Fibroblast of mammary gland (primary cell): ENCODE measurements around the gene WWOX.

Source experiments
- DNase-seq: peaks from one replicate; pipeline ENCODE4 v3.0.0-alpha.2; 2010; ENCODE audit warnings: low read depth
- H3K4me3 ChIP-seq: 2 replicates; pipeline ENCODE4 v1.5.1; 2011; ENCODE audit warnings: low read depth, mild to moderate bottlenecking, low read length, moderate library complexity; ENCODE audit not compliant: control insufficient read depth
- TF ChIP-seq, protein P1 (sequence below): conservative IDR thresholded peaks from 2 replicates; pipeline ENCODE4 v1.5.1; 2011; ENCODE audit warnings: low read depth, low read length, inconsistent platforms; ENCODE audit not compliant: control insufficient read depth, insufficient read depth

WWOX gene

GRCh38 chr16:78502812-78503350, 403.4 kb downstream of the WWOX start:
- DNase-seq = no peak
- TF ChIP-seq, protein P1, sequence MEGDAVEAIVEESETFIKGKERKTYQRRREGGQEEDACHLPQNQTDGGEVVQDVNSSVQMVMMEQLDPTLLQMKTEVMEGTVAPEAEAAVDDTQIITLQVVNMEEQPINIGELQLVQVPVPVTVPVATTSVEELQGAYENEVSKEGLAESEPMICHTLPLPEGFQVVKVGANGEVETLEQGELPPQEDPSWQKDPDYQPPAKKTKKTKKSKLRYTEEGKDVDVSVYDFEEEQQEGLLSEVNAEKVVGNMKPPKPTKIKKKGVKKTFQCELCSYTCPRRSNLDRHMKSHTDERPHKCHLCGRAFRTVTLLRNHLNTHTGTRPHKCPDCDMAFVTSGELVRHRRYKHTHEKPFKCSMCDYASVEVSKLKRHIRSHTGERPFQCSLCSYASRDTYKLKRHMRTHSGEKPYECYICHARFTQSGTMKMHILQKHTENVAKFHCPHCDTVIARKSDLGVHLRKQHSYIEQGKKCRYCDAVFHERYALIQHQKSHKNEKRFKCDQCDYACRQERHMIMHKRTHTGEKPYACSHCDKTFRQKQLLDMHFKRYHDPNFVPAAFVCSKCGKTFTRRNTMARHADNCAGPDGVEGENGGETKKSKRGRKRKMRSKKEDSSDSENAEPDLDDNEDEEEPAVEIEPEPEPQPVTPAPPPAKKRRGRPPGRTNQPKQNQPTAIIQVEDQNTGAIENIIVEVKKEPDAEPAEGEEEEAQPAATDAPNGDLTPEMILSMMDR = no peak

GRCh38 chr16:78503602-78504001, 404.1 kb downstream of the WWOX start:
- peak; percentile 70 for DNase-seq
- H3K4me3 ChIP-seq = no peak overlapping the region
- TF ChIP-seq, protein P1 = peak; percentile 72

More at GRCh38 chr16:78502812-78503350, 403.4 kb downstream of the WWOX start:
- no peak overlapping the region for H3K4me3 ChIP-seq

DNA sequence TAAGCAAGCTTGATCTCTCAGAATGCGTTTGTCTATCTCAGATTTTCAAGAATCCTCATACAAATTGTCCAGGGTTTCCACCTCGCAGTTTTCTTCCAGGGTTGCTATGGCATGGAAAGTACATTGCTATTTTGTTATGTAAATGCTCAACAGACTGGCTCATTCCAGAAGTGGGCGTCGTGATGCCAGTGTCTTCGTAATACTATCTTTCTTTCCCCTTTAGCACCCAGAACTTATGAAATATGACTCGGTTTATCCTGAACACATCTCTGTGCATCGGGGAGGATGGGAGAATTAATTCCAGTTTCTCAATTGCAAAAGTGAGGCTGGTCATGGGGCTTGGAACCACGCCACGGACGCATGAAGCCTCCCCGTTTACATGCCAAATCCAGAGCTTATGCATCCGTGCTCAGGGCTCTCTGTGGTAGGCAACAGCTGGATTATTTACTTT, 405.0 kb downstream of the WWOX start:
- DNase-seq = peak; percentile 29
- TF ChIP-seq, protein P1 = no peak
- no peak overlapping the region for H3K4me3 ChIP-seq

- no peak overlapping the region for H3K4me3 ChIP-seq
- DNase-seq = no peak
- TF ChIP-seq, protein P1 = no peak
Measured at GRCh38 chr16:78505036-78505435, 405.6 kb downstream of the WWOX start.

DNA sequence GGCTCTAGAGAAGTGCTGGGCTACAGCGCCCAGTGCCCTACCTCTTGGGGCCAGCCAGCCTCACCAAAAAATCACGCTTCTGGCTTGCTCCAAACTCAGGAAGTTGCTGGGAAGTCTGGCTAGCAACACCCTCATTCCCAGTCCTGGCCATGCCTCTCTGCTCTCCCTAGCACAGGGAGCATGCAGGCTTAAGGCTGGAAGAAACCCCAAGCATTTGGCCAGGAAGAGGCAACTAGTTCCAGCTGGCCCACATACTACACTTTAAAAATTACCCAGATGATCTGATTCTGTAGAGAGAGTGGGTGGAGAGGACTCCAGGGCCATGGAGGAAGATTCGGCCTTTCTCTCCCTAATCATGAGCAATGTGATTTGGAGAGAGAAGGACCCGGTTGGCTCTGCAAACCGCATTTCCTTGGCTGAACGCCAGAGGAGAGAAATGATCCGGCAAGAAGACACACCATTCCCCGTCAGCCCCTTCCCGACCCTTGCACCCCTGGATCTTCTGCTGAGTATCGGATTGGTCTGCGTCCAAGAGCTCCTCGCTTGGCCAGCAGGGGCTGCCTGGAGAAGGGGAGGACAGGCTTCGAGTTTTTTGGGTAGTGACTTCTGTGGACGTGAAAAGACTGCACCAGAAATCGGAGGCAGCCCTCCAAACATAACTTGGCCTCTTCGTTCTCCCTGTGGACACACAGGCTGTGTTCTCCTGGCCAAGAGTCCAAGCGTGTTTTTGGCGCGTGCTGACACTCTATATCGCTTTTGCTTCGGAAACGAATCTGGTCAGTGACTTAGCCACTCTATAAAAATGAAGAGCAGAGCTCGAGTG, 406.3 kb downstream of the WWOX start:
- peak; percentile 77 for DNase-seq
- peak overlapping the region; percentile 6 for H3K4me3 ChIP-seq
- TF ChIP-seq, protein P1 = peak; percentile 44

GRCh38 chr16:78506367-78507193, 407.1 kb downstream of the WWOX start:
- H3K4me3 ChIP-seq = no peak overlapping the region
- TF ChIP-seq, protein P1 = no peak
- DNase-seq = no peak
